Heart left ventricle (tissue), 16 donors: ENCODE data around the gene SRC. TPM values are rescaled to one million over a fixed set of nuclear protein-coding genes. Genes with fewer than 3 reads are reported as not detected.

Source experiments
- ATAC-seq, 4 donors: fragments of 200-7000 bp; cut with Tn5 transposase; one replicate each; pipeline ENCODE4 v1.9.1; 2020 to 2022; ENCODE audit warnings: moderate library complexity in 4 of 4, mild to moderate bottlenecking in 3 of 4, moderate number of reproducible peaks in 1 of 4
- DNase-seq, 5 donors: peaks; one replicate each; pipeline ENCODE4 v3.0.0-alpha.2; 2020
- H3K27ac ChIP-seq, 12 donors: fragments of 200-600 bp; sonication (generic) in 4 of 12; one replicate each; pipeline versions ENCODE4 v1.5.0 to v1.8.0; 2016 to 2022; ENCODE audit warnings: mild to moderate bottlenecking in 2 of 12
- H3K27me3 ChIP-seq, 9 donors: fragments of 200-600 bp; sonication (generic) in 2 of 9; one replicate each; pipeline versions ENCODE4 v1.5.1 to v1.8.0; 2016 to 2022; ENCODE audit warnings: mild to moderate bottlenecking in 3 of 9
- H3K36me3 ChIP-seq, 9 donors: fragments of 200-600 bp; sonication (generic) in 2 of 9; one replicate each; pipeline versions ENCODE4 v1.5.0 to v1.8.0; 2018 to 2022; ENCODE audit warnings: mild to moderate bottlenecking in 2 of 9
- H3K4me1 ChIP-seq, 12 donors: fragments of 200-600 bp; sonication (generic) in 4 of 12; one replicate each; pipeline versions ENCODE4 v1.5.0 to v1.8.0; 2016 to 2022; ENCODE audit warnings: mild to moderate bottlenecking in 3 of 12
- H3K4me3 ChIP-seq, 12 donors: fragments of 200-600 bp; sonication (generic) in 4 of 12; one replicate each; pipeline versions ENCODE4 v1.5.0 to v1.8.0; 2017 to 2022; ENCODE audit warnings: mild to moderate bottlenecking in 9 of 12, moderate library complexity in 4 of 12
- H3K9me3 ChIP-seq, 12 donors: fragments of 200-600 bp; sonication (generic) in 4 of 12; one replicate each; pipeline versions ENCODE4 v1.5.0 to v1.8.0; 2016 to 2022; ENCODE audit warnings: mild to moderate bottlenecking in 1 of 12
- POLR2A ChIP-seq, 2 donors: fragments of 450-650 bp; IDR thresholded peaks; one replicate each; pipeline ENCODE4 v1.6.1; 2017; ENCODE audit warnings: antibody characterized with exemption in 2 of 2, mild to moderate bottlenecking in 2 of 2, moderate library complexity in 2 of 2
- WGBS, 4 donors: extraction: QIAGEN DNeasy Blood & Tissue Kit in 2 of 4; methylation state at CpG; one replicate each; pipeline versions ENCODE4 v1.1.5 to v1.1.7; 2013 to 2018; 5-methylcytosine and 5-hydroxymethylcytosine counted together
- intact Hi-C, 10 donors: fragments of 100-400 bp; cut with DNase I; formaldehyde crosslinking; loops; one replicate each; pipeline versions ENCODE4 v1.11.1 to v1.14.2; 2022
- polyA plus RNA-seq, 2 donors: library from polyadenylated mRNA; stranded (reverse); fragments of 200-250 nt; gene quantifications; one replicate each; pipeline ENCODE4 v1.2.3, GENCODE V29; 2013
- total RNA-seq, 9 donors: library from RNA; depleted of rRNA in 2 of 9; stranded (reverse); fragments of >200 nt in 2 of 9; fragmentation: NEBNext Ultra II Directional in 3 of 9; extraction: Animal tissue kit (Norgen Biotek cat#: 25700) in 3 of 9; gene quantifications; one replicate each; pipeline versions ENCODE4 v1.1.0 to v1.2.4, GENCODE V29; 2016 to 2023
- TF ChIP-seq, protein P1 (sequence below), 12 donors: fragments of 200-600 bp; sonication (generic) in 4 of 12; IDR thresholded peaks; one replicate each; pipeline versions ENCODE4 v1.5.0 to v1.8.0; 2018 to 2022; ENCODE audit warnings: antibody characterized with exemption in 12 of 12, mild to moderate bottlenecking in 5 of 12
- donor health status: ischemic (EF 13 %, LVEDD 7.1; RV severe dilation, severe dysfunction).
- donor health status: healthy with polysubstance abuse.
- donor health status: DM: no; HTN: yes; CAD: no.
- donor health status: DM: no; HTN: no; CAD: no.
- donor health status: ischemic (EF 25% LVEDD 6.9; RV normal size, moderate dysfunction).
- donor health status: ischemic (EF 25% LVEDD 5.7; RV mildly dilated, moderate dysfunction).
- donor health status: healthy.
- donor health status: DM: yes; HTN: yes; CAD: no.
- donor health status: ischemic (EF 35%, LVEDD 5.7; RV mildly dilated, moderate dysfunction).
- donor health status: nonischemic (EF 11% LVEDD 7.7; RV severe dilation, severe dysfunction).
- donor health status: DM: yes; HTN: yes; CAD: no.
- donor health status: PGD.
- donor health status: ischemic (EF 29% LVEDD 5.4; RV normal size, mild dysfunction).
- donor health status: nonischemic (EF 23%, LVEDD 6.1; RV moderate dilation, normal function).

Gene SRC
- total and polyA plus RNA-seq, 11 donors, result 2.5 to 19.9 (median 5.1) TPM

DNA sequence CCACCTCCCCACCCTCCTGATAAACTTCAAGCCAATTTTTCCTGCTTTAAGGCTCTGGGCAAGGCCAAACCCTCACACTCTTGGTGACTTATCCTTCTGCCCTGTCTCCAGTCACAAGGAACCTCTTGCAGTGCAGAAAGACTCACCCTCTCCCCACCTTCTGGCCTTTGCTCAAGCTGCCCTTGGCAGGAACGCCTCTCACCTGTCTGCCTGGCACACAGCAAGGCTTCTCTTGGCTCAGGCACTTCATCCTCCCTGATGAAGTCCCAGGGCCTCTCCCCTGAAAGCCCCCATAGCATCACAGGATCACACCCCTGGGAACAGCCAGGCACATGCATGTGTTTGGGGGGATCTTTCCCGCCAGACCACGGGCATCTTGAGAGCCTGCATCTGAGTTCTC, 106.3 kb downstream of the SRC start:
- Histone ChIP-seq H3K9me3 (peaks cover 0 to 34% (median 17%) of the 10 kb centered on the region in 12 donors), H3K4me3 (no peak overlapping the region), H3K27me3 (no peaks in the 10 kb centered on the region), H3K4me1 (no peaks in the 10 kb centered on the region), H3K36me3 (no peaks in the 10 kb centered on the region), H3K27ac (no peak overlapping the region)
- no peak for DNase-seq
- ATAC-seq, result no peak
- 46 to 60% (median 54%) methylated on average over 3 of the region's 3 CpGs for WGBS, 4 donors
- intact Hi-C loops, result no loop called here
- TF ChIP-seq, protein P1, sequence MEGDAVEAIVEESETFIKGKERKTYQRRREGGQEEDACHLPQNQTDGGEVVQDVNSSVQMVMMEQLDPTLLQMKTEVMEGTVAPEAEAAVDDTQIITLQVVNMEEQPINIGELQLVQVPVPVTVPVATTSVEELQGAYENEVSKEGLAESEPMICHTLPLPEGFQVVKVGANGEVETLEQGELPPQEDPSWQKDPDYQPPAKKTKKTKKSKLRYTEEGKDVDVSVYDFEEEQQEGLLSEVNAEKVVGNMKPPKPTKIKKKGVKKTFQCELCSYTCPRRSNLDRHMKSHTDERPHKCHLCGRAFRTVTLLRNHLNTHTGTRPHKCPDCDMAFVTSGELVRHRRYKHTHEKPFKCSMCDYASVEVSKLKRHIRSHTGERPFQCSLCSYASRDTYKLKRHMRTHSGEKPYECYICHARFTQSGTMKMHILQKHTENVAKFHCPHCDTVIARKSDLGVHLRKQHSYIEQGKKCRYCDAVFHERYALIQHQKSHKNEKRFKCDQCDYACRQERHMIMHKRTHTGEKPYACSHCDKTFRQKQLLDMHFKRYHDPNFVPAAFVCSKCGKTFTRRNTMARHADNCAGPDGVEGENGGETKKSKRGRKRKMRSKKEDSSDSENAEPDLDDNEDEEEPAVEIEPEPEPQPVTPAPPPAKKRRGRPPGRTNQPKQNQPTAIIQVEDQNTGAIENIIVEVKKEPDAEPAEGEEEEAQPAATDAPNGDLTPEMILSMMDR (IDR thresholded peaks at IDR 0.05), result no peak
- no peak for TF ChIP-seq POLR2A (IDR thresholded peaks at IDR 0.05)

DNA sequence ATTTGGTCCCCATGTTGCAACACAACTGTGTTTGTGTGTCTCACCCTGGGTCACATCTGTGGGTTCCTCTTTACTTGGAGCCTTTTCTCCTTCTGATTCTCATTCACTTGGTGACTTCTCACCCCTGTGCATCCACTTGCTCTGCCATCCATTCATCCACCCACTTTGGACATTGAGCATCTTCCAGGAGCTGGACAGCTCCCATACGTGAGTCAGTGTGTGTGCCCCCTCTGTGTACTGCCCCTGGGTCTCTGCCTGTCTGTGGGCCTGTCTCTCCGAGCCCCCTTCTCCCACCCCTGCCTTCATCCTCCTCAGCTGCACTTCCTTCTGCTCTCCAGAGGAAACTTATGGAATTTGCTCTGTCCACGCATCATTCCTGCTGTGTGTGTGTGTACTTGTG, 107.3 kb downstream of the SRC start:
- WGBS, 4 donors, result 39 to 55% (median 49%) methylated on average over 3 of the region's 3 CpGs
- H3K27me3 ChIP-seq, result no peaks in the 10 kb centered on the region
- DNase-seq (no peak), ATAC-seq (no peak)
- intact Hi-C loops, result no loop called here
- H3K9me3 ChIP-seq, result peaks cover 0 to 41% (median 17%) of the 10 kb centered on the region in 12 donors
- H3K36me3 ChIP-seq, result no peaks in the 10 kb centered on the region
- H3K4me3 ChIP-seq, result no peak overlapping the region
- H3K4me1 ChIP-seq, result no peaks in the 10 kb centered on the region
- H3K27ac ChIP-seq, result no peak overlapping the region
- TF ChIP-seq, protein P1 (IDR thresholded peaks at IDR 0.05), result no peak
- TF ChIP-seq POLR2A (IDR thresholded peaks at IDR 0.05), result no peak

DNA sequence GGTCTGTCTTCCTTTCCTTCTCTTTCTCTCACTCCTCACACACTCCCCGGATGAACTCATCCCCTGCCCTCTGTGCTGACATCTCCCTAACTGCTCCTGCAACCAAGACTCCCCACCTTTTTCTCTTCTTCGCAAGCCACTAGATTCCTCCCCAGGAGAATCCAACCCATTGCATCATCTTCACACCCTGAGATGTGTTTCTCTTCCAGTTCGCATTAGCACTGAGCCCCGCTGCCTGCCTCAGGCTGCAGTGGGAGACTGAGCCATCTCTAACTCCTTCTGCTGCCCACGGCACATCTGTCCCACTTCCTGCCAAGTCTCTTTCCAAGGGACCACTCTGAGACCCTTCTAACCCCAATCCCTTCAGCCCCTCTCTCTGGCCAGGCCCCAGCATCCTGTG, 107.9 kb downstream of the SRC start:
- Histone ChIP-seq H3K9me3 (peaks cover 0 to 46% (median 20%) of the 10 kb centered on the region in 12 donors), H3K27me3 (no peaks in the 10 kb centered on the region), H3K4me1 (no peaks in the 10 kb centered on the region), H3K27ac (no peak overlapping the region), H3K36me3 (no peaks in the 10 kb centered on the region), H3K4me3 (no peak overlapping the region)
- 83 to 89% (median 86%) methylated on average over 5 of the region's 5 CpGs for WGBS, 4 donors
- DNase-seq (no peak), ATAC-seq (peak in 1 of 4 donors; percentile 16)
- TF ChIP-seq, protein P1 (IDR thresholded peaks at IDR 0.05), result no peak
- intact Hi-C loops, result no loop called here

DNA sequence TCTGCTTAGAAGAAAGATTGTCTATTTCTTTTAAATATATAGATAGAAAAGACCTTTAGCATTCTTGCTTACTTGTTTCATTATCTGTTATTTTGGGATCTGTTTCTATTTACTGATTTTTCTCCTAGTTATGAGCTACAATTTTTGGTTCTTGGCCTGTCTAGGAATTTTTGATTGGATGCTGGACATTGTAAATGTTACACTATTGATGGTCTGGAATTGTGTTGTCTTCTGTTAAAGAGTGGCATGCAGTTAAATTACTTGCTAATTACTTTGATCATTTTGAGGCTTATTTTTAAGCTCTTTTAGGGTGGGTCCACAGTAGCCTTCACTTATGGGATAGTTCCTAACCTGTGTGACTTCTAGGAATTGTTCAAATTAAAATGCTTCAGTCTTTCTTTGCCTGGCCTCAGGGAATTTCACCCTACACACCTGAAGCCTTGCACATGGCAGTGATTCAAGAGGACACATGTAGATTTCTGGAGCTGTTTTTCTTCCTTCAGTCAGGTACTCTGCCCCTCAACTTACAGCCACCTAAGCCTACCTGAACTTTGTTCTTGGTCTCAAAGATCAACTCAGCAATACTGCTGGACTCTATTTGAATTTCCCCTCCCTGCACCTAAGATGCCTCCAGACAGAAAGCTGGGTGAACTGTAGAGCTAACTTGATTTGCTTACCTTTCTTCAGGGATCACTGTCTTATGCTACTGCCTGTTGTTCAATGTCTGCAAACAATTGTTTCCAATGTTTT, 108.9 kb downstream of the SRC start:
- H3K27ac ChIP-seq, result no peak overlapping the region
- DNase-seq (no peak), ATAC-seq (no peak)
- H3K9me3 ChIP-seq, result peaks cover 0 to 50% (median 24%) of the 10 kb centered on the region in 12 donors
- no peak for TF ChIP-seq POLR2A (IDR thresholded peaks at IDR 0.05)
- TF ChIP-seq, protein P1 (IDR thresholded peaks at IDR 0.05), result no peak
- no peak overlapping the region for H3K4me3 ChIP-seq
- no peaks in the 10 kb centered on the region for H3K4me1 ChIP-seq
- intact Hi-C loops, result no loop called here
- H3K27me3 ChIP-seq, result no peaks in the 10 kb centered on the region
- no peaks in the 10 kb centered on the region for H3K36me3 ChIP-seq

Other genes starting within 250 kb of the SRC start
- 100 to 1,000 TPM in 5 of 9 donors, 10 to 100 TPM in 4; 74.6 to 174 (median 105) TPM for gene RPN2, start 166.8 kb upstream of the SRC start, total RNA-seq
- gene RPN2, start 166.8 kb upstream of the SRC start, polyA plus RNA-seq, result 100 to 1,000 TPM in 1 of 2 donors, 10 to 100 TPM in 1; 36.3 to 206 TPM
- gene MROH8, start 166.6 kb upstream of the SRC start, total RNA-seq, result 1 to 10 TPM; 3.5 to 8.1 (median 5.5) TPM
- 1 to 10 TPM; 1.4 to 3.5 TPM for gene MROH8, start 166.6 kb upstream of the SRC start, polyA plus RNA-seq
- gene GHRH, start 84.3 kb upstream of the SRC start, total RNA-seq, result not detected
- not detected for gene GHRH, start 84.3 kb upstream of the SRC start, polyA plus RNA-seq
- 10 to 100 TPM; 14.0 to 25.6 (median 20.4) TPM for gene MANBAL, start 56.5 kb upstream of the SRC start, total RNA-seq
- 10 to 100 TPM; 19.2 to 54.9 TPM for gene MANBAL, start 56.5 kb upstream of the SRC start, polyA plus RNA-seq
- 1 to 10 TPM in 1 of 9 donors, under 1 TPM in 3, not detected in 5; 0.24 to 4.6 (median 0.57) TPM for gene NNAT, start 175.1 kb downstream of the SRC start, total RNA-seq
- 1 to 10 TPM in 1 of 2 donors, under 1 TPM in 1; 0.23 to 1.1 TPM for gene NNAT, start 175.1 kb downstream of the SRC start, polyA plus RNA-seq
- gene BLCAP, start 181.7 kb downstream of the SRC start, total RNA-seq, result 10 to 100 TPM; 67.1 to 95.8 (median 81.7) TPM
- gene BLCAP, start 181.7 kb downstream of the SRC start, polyA plus RNA-seq, result 10 to 100 TPM; 66.7 to 99.5 TPM